ENCODE measurements around the gene ABCB4.

- TF ChIP-seq POLR2A (IDR thresholded peaks at IDR 0.05; ENCODE audit: low read length), result no peak
- no peak for TF ChIP-seq GATA1 (IDR thresholded peaks at IDR 0.05; ENCODE audit: low read depth, low read length)
Observed at GRCh38 chr7:87391020-87391701, 84.3 kb downstream of the ABCB4 start.
